Uterus (tissue), 4 donors: ENCODE data around the gene YOD1. TPM values are rescaled to one million over a fixed set of nuclear protein-coding genes. Genes with fewer than 3 reads are reported as not detected.

ENCODE experiments used
- DNase-seq, 2 donors: peaks; one replicate each; pipeline ENCODE4 v3.0.0-alpha.2; 2019 to 2020
- H3K27ac ChIP-seq, 2 donors: fragments of 200-600 bp; sonication (generic); 1 replicate in 1 of 2; 2 replicates in 1 of 2; pipeline ENCODE4 v1.5.1; 2016 to 2018
- H3K27me3 ChIP-seq, 2 donors: fragments of 200-600 bp; sonication (generic); one replicate each; pipeline ENCODE4 v1.5.1; 2018 to 2019; ENCODE audit warnings: control low read depth in 1 of 2
- H3K36me3 ChIP-seq, 2 donors: fragments of 200-600 bp; sonication (generic); one replicate each; pipeline ENCODE4 v1.5.1; 2019; ENCODE audit warnings: control low read depth in 1 of 2
- H3K4me1 ChIP-seq, 2 donors: fragments of 200-600 bp; sonication (generic); one replicate each; pipeline ENCODE4 v1.5.1; 2018 to 2019; ENCODE audit warnings: control low read depth in 1 of 2
- H3K4me3 ChIP-seq, 2 donors: fragments of 200-600 bp; sonication (generic); 1 replicate in 1 of 2; 2 replicates in 1 of 2; pipeline ENCODE4 v1.5.1; 2018 to 2019; ENCODE audit warnings: mild to moderate bottlenecking in 1 of 2
- H3K9me3 ChIP-seq, 2 donors: fragments of 200-600 bp; sonication (generic); one replicate each; pipeline ENCODE4 v1.5.1; 2019; ENCODE audit warnings: control low read depth in 1 of 2
- POLR2A ChIP-seq, 2 donors: fragments of 450-650 bp; IDR thresholded peaks; one replicate each; pipeline ENCODE4 v1.6.1; 2016; ENCODE audit warnings: antibody characterized with exemption in 2 of 2, mild to moderate bottlenecking in 1 of 2, moderate library complexity in 1 of 2
- intact Hi-C: fragments of 100-400 bp; cut with DNase I; formaldehyde crosslinking; loops from one replicate; pipeline ENCODE4 v1.15.1; 2023; ENCODE audit warnings: low total_unique reads
- total RNA-seq, 4 donors: library from RNA; depleted of rRNA in 3 of 4; stranded (reverse); fragments of >200 nt in 3 of 4; gene quantifications; one replicate each; pipeline versions ENCODE4 v1.1.0 to v1.2.4, GENCODE V29; 2014 to 2023
- TF ChIP-seq, protein P1 (sequence below), 4 experiments: fragments of 200-600 bp in 2 of 4; fragments of 450-650 bp in 2 of 4; sonication (generic) in 2 of 4; IDR thresholded peaks; one replicate each; pipeline ENCODE4 v1.5.1; 2016 to 2019; ENCODE audit warnings: antibody characterized with exemption in 4 of 4, mild to moderate bottlenecking in 2 of 4, moderate library complexity in 1 of 4
- donor health status: DM: yes; HTN: yes; CAD: no.

YOD1 gene
- total RNA-seq, 4 donors from 2014 or later = 3.3 to 17.1 (median 7.6) TPM

DNA sequence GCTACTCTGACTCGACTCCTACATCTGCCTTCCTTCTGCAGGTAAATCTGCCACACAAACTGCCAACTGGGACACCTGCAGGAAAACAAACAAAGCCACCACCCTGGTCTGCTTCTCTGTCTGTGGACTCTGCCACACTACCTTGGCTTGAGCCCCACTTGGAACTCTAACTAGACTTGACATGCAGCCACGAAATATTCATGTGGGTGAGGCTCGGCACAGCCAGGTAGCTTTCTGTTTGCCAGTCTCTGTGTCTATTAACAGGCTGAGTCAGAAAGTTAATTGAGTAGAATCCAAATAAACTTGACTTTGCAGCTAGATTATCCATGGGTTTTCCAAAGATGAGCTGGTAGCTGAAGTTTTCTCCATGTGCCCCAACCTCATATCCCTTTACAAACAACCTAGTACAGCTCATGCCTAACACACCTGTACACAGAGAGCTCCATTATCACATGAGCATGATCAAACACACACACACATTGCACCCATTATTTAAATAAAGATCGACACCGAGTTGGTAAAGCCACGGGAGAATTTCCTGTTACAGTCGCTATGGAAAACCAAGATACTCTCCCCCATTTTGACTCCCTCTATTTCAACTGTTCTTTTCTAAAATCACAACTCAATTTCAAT lies 19.3 kb downstream of the YOD1 start:
- H3K27ac ChIP-seq = no peak overlapping the region
- no peak for DNase-seq

DNA sequence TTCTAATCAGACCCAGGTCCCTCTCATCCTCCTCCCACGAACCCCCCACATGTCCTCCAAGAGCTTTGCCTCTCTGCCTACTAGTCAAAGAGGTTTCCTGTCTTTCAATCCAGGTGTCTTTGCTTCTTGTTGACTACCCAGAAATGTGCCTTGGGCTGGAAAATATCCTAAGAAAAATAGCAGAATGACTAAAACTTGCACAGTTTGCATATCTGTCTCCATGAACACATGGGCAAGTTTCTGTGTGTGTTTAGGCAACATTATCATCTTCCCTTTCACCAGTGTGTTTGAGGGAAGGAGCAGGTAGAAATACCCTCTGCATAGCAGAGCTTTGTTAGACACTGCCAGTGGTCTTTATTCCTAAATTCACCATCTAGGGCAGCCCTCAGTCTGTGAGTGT lies 20.0 kb downstream of the YOD1 start:
- TF ChIP-seq, protein P1, sequence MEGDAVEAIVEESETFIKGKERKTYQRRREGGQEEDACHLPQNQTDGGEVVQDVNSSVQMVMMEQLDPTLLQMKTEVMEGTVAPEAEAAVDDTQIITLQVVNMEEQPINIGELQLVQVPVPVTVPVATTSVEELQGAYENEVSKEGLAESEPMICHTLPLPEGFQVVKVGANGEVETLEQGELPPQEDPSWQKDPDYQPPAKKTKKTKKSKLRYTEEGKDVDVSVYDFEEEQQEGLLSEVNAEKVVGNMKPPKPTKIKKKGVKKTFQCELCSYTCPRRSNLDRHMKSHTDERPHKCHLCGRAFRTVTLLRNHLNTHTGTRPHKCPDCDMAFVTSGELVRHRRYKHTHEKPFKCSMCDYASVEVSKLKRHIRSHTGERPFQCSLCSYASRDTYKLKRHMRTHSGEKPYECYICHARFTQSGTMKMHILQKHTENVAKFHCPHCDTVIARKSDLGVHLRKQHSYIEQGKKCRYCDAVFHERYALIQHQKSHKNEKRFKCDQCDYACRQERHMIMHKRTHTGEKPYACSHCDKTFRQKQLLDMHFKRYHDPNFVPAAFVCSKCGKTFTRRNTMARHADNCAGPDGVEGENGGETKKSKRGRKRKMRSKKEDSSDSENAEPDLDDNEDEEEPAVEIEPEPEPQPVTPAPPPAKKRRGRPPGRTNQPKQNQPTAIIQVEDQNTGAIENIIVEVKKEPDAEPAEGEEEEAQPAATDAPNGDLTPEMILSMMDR (IDR thresholded peaks at IDR 0.05) = no peak
- TF ChIP-seq POLR2A (IDR thresholded peaks at IDR 0.05) = no peak
- no peaks in the 10 kb centered on the region for H3K36me3 ChIP-seq
- no peaks in the 10 kb centered on the region for H3K27me3 ChIP-seq
- H3K4me1 ChIP-seq = no peaks in the 10 kb centered on the region
- H3K27ac ChIP-seq = no peak overlapping the region
- H3K4me3 ChIP-seq = no peak overlapping the region
- intact Hi-C loops = no loop called here
- H3K9me3 ChIP-seq = no peaks in the 10 kb centered on the region
- DNase-seq = no peak

More for the DNA sequence above, 19.3 kb downstream of the YOD1 start:
- TF ChIP-seq POLR2A (IDR thresholded peaks at IDR 0.05) = no peak
- TF ChIP-seq, protein P1 (IDR thresholded peaks at IDR 0.05) = no peak
- H3K4me3 ChIP-seq = no peak overlapping the region
- H3K36me3 ChIP-seq = no peaks in the 10 kb centered on the region
- no peaks in the 10 kb centered on the region for H3K27me3 ChIP-seq
- intact Hi-C loops = no loop called here
- H3K4me1 ChIP-seq = no peaks in the 10 kb centered on the region
- H3K9me3 ChIP-seq = no peaks in the 10 kb centered on the region

DNA sequence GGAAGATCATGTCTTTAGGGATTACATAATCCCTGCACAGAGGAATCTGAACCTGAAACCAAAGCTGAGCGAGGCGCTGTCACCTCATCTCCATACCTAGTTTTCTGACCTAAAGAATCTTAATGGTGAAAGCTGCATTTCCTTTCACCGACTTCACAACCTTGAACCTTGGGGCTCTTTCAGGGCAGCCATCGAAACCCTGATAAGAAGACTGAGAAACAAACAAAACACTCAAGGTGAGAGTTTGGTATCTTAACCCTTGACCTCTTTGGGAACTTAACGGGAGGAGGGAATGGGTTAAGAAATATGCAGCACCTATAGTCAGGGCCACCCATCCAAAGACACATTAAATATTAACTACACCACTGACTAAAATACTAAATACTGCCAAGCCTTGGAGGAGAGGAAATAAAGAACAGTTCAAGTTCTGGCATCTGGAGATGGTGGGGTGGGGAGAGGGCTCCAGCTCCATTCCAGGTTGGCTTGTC lies 20.4 kb downstream of the YOD1 start:
- no peaks in the 10 kb centered on the region for H3K27me3 ChIP-seq
- no peaks in the 10 kb centered on the region for H3K36me3 ChIP-seq
- DNase-seq = no peak
- no peak overlapping the region for H3K27ac ChIP-seq
- TF ChIP-seq, protein P1 (IDR thresholded peaks at IDR 0.05) = no peak
- TF ChIP-seq POLR2A (IDR thresholded peaks at IDR 0.05) = no peak
- H3K9me3 ChIP-seq = no peaks in the 10 kb centered on the region
- H3K4me3 ChIP-seq = no peak overlapping the region
- no peaks in the 10 kb centered on the region for H3K4me1 ChIP-seq
- intact Hi-C loops = no loop called here

DNA sequence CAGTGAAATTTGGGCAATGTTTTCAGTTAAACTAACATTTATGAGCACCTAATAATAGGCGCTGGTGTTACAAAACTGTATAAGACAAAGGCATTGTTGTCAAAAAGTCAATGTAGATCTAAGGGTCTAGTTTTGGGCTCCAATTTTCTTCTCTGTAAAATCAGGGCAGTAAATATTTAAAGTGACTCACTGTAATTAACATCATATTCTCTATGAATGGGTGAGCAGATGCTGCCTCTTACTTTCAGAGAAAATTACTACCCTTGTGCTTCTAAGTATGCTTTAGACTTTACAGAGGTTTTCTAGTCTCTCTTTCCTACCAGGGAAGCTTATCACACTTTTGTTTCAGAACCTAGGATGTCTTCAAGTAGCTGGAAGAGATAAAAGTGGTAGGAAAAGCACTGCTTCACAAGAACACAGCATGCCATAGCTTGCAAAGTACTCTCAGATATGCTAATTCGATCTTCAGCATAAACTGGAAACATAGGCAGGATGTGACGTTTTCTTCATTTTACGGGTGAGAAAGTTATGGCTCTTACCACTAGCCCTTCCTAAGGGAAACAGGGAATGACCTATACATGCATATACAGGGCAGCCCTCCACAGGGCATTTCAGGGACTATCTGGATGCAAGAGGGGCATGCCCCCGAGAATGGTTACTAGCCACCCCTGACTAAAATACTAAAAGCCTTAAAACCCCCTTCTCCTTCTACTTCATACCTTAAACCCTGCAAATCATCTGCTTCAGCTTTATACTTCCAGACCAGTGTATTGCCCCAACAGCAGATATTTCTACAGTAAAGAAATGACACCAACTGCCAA lies 21.1 kb downstream of the YOD1 start:
- Histone ChIP-seq H3K27me3 (no peaks in the 10 kb centered on the region), H3K4me3 (no peak overlapping the region), H3K9me3 (no peaks in the 10 kb centered on the region), H3K27ac (no peak overlapping the region), H3K4me1 (no peaks in the 10 kb centered on the region), H3K36me3 (no peaks in the 10 kb centered on the region)
- TF ChIP-seq, protein P1 (IDR thresholded peaks at IDR 0.05) = no peak
- TF ChIP-seq POLR2A (IDR thresholded peaks at IDR 0.05) = no peak
- DNase-seq = no peak
- intact Hi-C loops = no loop called here
